Neuronal stem cell (in vitro differentiated cells): ENCODE results near the gene SPPL3.

Source experiments
- DNase-seq: peaks from one replicate; pipeline ENCODE4 v3.0.0-alpha.2; 2013; ENCODE audit warnings: low spot score
- H2AFZ ChIP-seq: one replicate; pipeline ENCODE4 v1.6.1; 2013; ENCODE audit warnings: mild to moderate bottlenecking, low read length, inconsistent platforms
- H2AK5ac ChIP-seq: 2 replicates; pipeline ENCODE4 v1.6.1; 2013; ENCODE audit warnings: low read depth, mild to moderate bottlenecking, inconsistent platforms, low read length, moderate library complexity, mixed read lengths
- H2BK120ac ChIP-seq: 2 replicates; pipeline ENCODE4 v1.6.1; 2013; ENCODE audit warnings: low read depth, mild to moderate bottlenecking, inconsistent platforms, low read length, moderate library complexity, mixed read lengths
- H2BK12ac ChIP-seq: one replicate; pipeline ENCODE4 v1.6.1; 2013; ENCODE audit warnings: low read length, inconsistent platforms
- H2BK15ac ChIP-seq: 2 replicates; pipeline ENCODE4 v1.6.1; 2013; ENCODE audit warnings: mild to moderate bottlenecking, low read length, inconsistent platforms, mixed read lengths
- H2BK5ac ChIP-seq: one replicate; pipeline ENCODE4 v1.6.1; 2013; ENCODE audit warnings: inconsistent platforms, mild to moderate bottlenecking, low read length, moderate library complexity
- H3K14ac ChIP-seq: one replicate; pipeline ENCODE4 v1.6.1; 2013; ENCODE audit warnings: low read length, inconsistent platforms
- H3K18ac ChIP-seq: 2 replicates; pipeline ENCODE4 v1.6.1; 2013; ENCODE audit warnings: low read length, inconsistent platforms
- H3K23ac ChIP-seq: 2 replicates; pipeline ENCODE4 v1.6.1; 2013; ENCODE audit warnings: low read depth, mild to moderate bottlenecking, mixed read lengths, low read length, inconsistent platforms; ENCODE audit not compliant: poor library complexity
- H3K27ac ChIP-seq: replicated peaks from 3 replicates; pipeline ENCODE4 v1.5.1; 2013; ENCODE audit warnings: low read length, inconsistent platforms
- H3K27me3 ChIP-seq, 3 experiments: 2 replicates each; pipeline ENCODE4 v1.6.1; 2013; ENCODE audit warnings: low read length in 3 of 3, mild to moderate bottlenecking in 2 of 3, inconsistent platforms in 1 of 3, low read depth in 1 of 3, mixed read lengths in 1 of 3, moderate library complexity in 1 of 3; ENCODE audit not compliant: control insufficient read depth in 3 of 3, insufficient read depth in 3 of 3
- H3K36me3 ChIP-seq, 2 donors: replicated peaks in 1 of 2; 2 replicates each; pipeline ENCODE4 v1.6.1; 2013; ENCODE audit warnings: low read length in 2 of 2; ENCODE audit not compliant: control insufficient read depth in 2 of 2, insufficient read depth in 2 of 2
- H3K4ac ChIP-seq: 2 replicates; pipeline ENCODE4 v1.6.1; 2013; ENCODE audit warnings: inconsistent platforms, mild to moderate bottlenecking, low read length, moderate library complexity
- H3K4me1 ChIP-seq, 2 donors: 1 replicate in 1 of 2; 2 replicates in 1 of 2; pipeline ENCODE4 v1.6.1; 2013; ENCODE audit warnings: low read length in 2 of 2, low read depth in 1 of 2; ENCODE audit not compliant: control insufficient read depth in 2 of 2, insufficient read depth in 1 of 2
- H3K4me2 ChIP-seq: one replicate; pipeline ENCODE4 v1.6.1; 2013; ENCODE audit warnings: mild to moderate bottlenecking, low read length, inconsistent platforms; ENCODE audit not compliant: insufficient read depth, poor library complexity, severe bottlenecking
- H3K4me3 ChIP-seq, 2 donors: 2 replicates each; pipeline ENCODE4 v1.5.1; 2013; ENCODE audit warnings: low read length in 2 of 2, mild to moderate bottlenecking in 2 of 2, inconsistent platforms in 1 of 2, moderate library complexity in 1 of 2
- H3K79me1 ChIP-seq: one replicate; pipeline ENCODE4 v1.6.1; 2013; ENCODE audit warnings: low read depth, mild to moderate bottlenecking, inconsistent platforms, low read length, moderate library complexity
- H3K9ac ChIP-seq: one replicate; pipeline ENCODE4 v1.6.1; 2013; ENCODE audit warnings: mild to moderate bottlenecking, low read depth, low read length, inconsistent platforms; ENCODE audit not compliant: poor library complexity
- H3K9me3 ChIP-seq, 2 donors: replicated peaks in 1 of 2; 2 replicates each; pipeline versions ENCODE3 to v1.6.1; 2013; ENCODE audit warnings: low read length in 2 of 2, mild to moderate bottlenecking in 2 of 2, inconsistent platforms in 1 of 2, low read depth in 1 of 2, mixed read lengths in 1 of 2, moderate library complexity in 1 of 2; ENCODE audit not compliant: control insufficient read depth in 2 of 2, insufficient read depth in 1 of 2
- H4K8ac ChIP-seq: one replicate; pipeline ENCODE4 v1.6.1; 2013; ENCODE audit warnings: low read depth, mild to moderate bottlenecking, inconsistent platforms, low read length, moderate library complexity
- H4K91ac ChIP-seq: one replicate; pipeline ENCODE4 v1.6.1; 2013; ENCODE audit warnings: low read length, low read depth, mild to moderate bottlenecking, inconsistent platforms; ENCODE audit not compliant: poor library complexity
- WGBS, 2 donors: extraction: QIAGEN DNeasy Blood & Tissue Kit; methylation state at CpG; one replicate each; pipeline ENCODE4 v1.1.7; 2013; ENCODE audit warnings: missing lambda C conversion rate in 2 of 2, mixed read lengths in 1 of 2; ENCODE audit not compliant: insufficient read length in 2 of 2, insufficient replicate concordance in 1 of 2; ENCODE audit errors: extremely low coverage in 2 of 2; 5-methylcytosine and 5-hydroxymethylcytosine counted together

Gene SPPL3

GRCh38 chr12:120822832-120823503, 81.2 kb downstream of the SPPL3 start:
- no peak overlapping the region for H3K23ac ChIP-seq
- no peak overlapping the region for H2BK15ac ChIP-seq
- no peak overlapping the region for H3K18ac ChIP-seq
- no CpG with 5 or more reads among the region's 9 CpGs for WGBS, 2 donors
- H3K14ac ChIP-seq, result no peak overlapping the region
- H3K27me3 ChIP-seq, result no peaks in the 10 kb centered on the region
- H2AK5ac ChIP-seq, result no peak overlapping the region
- H3K27ac ChIP-seq, result no peak overlapping the region
- no peak overlapping the region for H4K91ac ChIP-seq
- H3K79me1 ChIP-seq, result peaks cover 3% of the 10 kb centered on the region
- H2BK120ac ChIP-seq, result no peak overlapping the region
- peaks cover 0 to 2% of the 10 kb centered on the region in 2 donors for H3K36me3 ChIP-seq
- H4K8ac ChIP-seq, result no peak overlapping the region
- H2BK5ac ChIP-seq, result no peak overlapping the region
- H2AFZ ChIP-seq, result no peak overlapping the region
- peaks cover 8 to 23% of the 10 kb centered on the region in 2 donors for H3K4me1 ChIP-seq
- H3K4ac ChIP-seq, result no peak overlapping the region
- no peak overlapping the region for H3K4me2 ChIP-seq
- no peaks in the 10 kb centered on the region for H3K9me3 ChIP-seq
- no peak overlapping the region for H2BK12ac ChIP-seq
- DNase-seq, result no peak
- no peak overlapping the region for H3K9ac ChIP-seq
- H3K4me3 ChIP-seq, result no peak overlapping the region

- Histone ChIP-seq H2BK12ac (no peak overlapping the region), H3K18ac (no peak overlapping the region), H3K4me1 (peaks cover 12 to 31% of the 10 kb centered on the region in 2 donors), H3K36me3 (no peaks in the 10 kb centered on the region), H2AK5ac (no peak overlapping the region), H3K27ac (no peak overlapping the region), H4K8ac (no peak overlapping the region), H2AFZ (no peak overlapping the region), H3K79me1 (peaks cover 3% of the 10 kb centered on the region), H4K91ac (no peak overlapping the region), H3K4me3 (no peak overlapping the region), H3K4me2 (no peak overlapping the region), H2BK5ac (no peak overlapping the region), H3K9ac (no peak overlapping the region), H2BK15ac (no peak overlapping the region), H3K23ac (no peak overlapping the region), H3K27me3 (no peaks in the 10 kb centered on the region), H3K14ac (no peak overlapping the region), H2BK120ac (no peak overlapping the region), H3K9me3 (no peaks in the 10 kb centered on the region), H3K4ac (no peak overlapping the region)
- no CpG with 5 or more reads among the region's 2 CpGs for WGBS, 2 donors
- no peak for DNase-seq
Measured at GRCh38 chr12:120821878-120822277, 82.3 kb downstream of the SPPL3 start.

GRCh38 chr12:120820884-120821510, 83.2 kb downstream of the SPPL3 start:
- Histone ChIP-seq H3K23ac (no peak overlapping the region), H3K9me3 (no peaks in the 10 kb centered on the region), H3K4me3 (no peak overlapping the region), H3K9ac (no peak overlapping the region), H2BK12ac (no peak overlapping the region), H2AFZ (no peak overlapping the region), H3K79me1 (peaks cover 4% of the 10 kb centered on the region), H2BK120ac (no peak overlapping the region), H2BK5ac (no peak overlapping the region), H2BK15ac (no peak overlapping the region), H3K36me3 (no peaks in the 10 kb centered on the region), H3K27ac (no peak overlapping the region), H3K27me3 (no peaks in the 10 kb centered on the region), H3K18ac (no peak overlapping the region), H2AK5ac (no peak overlapping the region), H3K4ac (no peak overlapping the region), H3K4me1 (peaks cover 12 to 31% of the 10 kb centered on the region in 2 donors), H3K4me2 (no peak overlapping the region), H3K14ac (no peak overlapping the region), H4K91ac (no peak overlapping the region), H4K8ac (no peak overlapping the region)
- WGBS, 2 donors, result no CpG with 5 or more reads among the region's 7 CpGs
- no peak for DNase-seq

GRCh38 chr12:120818416-120818815, 85.7 kb downstream of the SPPL3 start:
- Histone ChIP-seq H2BK120ac (no peak overlapping the region), H3K4me1 (peaks cover 9 to 26% of the 10 kb centered on the region in 2 donors), H2AK5ac (no peak overlapping the region), H3K14ac (no peak overlapping the region), H3K27ac (no peak overlapping the region), H2BK12ac (no peak overlapping the region), H4K91ac (no peak overlapping the region), H3K79me1 (peaks cover 4% of the 10 kb centered on the region), H3K4ac (no peak overlapping the region), H2BK15ac (no peak overlapping the region), H3K36me3 (no peaks in the 10 kb centered on the region), H3K18ac (no peak overlapping the region), H2BK5ac (no peak overlapping the region), H4K8ac (no peak overlapping the region), H3K9ac (no peak overlapping the region), H3K4me3 (no peak overlapping the region), H3K23ac (no peak overlapping the region), H3K27me3 (no peaks in the 10 kb centered on the region), H2AFZ (no peak overlapping the region), H3K4me2 (no peak overlapping the region), H3K9me3 (no peaks in the 10 kb centered on the region)
- WGBS, 2 donors, result no CpG with 5 or more reads among the region's 2 CpGs
- no peak for DNase-seq
